Stimulated activated naive CD8-positive, alpha-beta T cell treated with anti-CD3 and anti-CD28 coated beads, Interleukin-15, amount 100 ng/mL, for 72 hours (primary cell): ENCODE data around the gene IL16.
A peak's percentile ranks its signal among the peaks of the same experiment; 100 is the strongest.

Experiments
- ATAC-seq: fragments of 150-1000 bp; cut with Tn5 transposase; 2 replicates; pipeline ENCODE4 v1.10.0; 2021; ENCODE audit warnings: mild to moderate bottlenecking, moderate library complexity
- DNase-seq, 2 donors: peaks; one replicate each; pipeline ENCODE4 v3.0.0; 2021 to 2022
- H3K27ac Mint-ChIP-seq, 2 donors: one replicate each; pipeline ENCODE4 v1.8.0; 2022; ENCODE audit warnings: mild to moderate bottlenecking in 2 of 2, mixed read lengths in 2 of 2, moderate library complexity in 2 of 2
- H3K27me3 Mint-ChIP-seq: one replicate; pipeline ENCODE4 v1.8.0; 2022; ENCODE audit warnings: mixed read lengths
- H3K4me1 Mint-ChIP-seq: one replicate; pipeline ENCODE4 v1.8.0; 2022; ENCODE audit warnings: mild to moderate bottlenecking, mixed read lengths
- H3K4me3 Mint-ChIP-seq, 2 donors: one replicate each; pipeline ENCODE4 v1.8.0; 2022; ENCODE audit warnings: mild to moderate bottlenecking in 2 of 2, mixed read lengths in 2 of 2, moderate library complexity in 1 of 2
- H3K9me3 Mint-ChIP-seq, 2 donors: one replicate each; pipeline ENCODE4 v1.8.0; 2022; ENCODE audit warnings: mixed read lengths in 2 of 2

The IL16 gene

DNA sequence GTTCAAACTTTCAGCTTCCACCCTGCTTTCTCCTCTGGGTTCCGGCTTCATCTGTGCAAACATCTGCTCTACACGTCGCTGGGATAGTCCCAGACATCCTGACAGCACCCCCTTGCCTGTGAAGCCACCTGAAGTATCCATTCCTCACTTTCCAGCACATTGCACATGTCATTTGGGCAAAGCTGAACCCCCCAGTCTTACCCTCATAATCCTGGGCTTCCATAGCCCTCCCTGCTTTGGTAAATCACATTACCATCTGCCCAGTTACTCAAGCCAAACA, 84.7 kb downstream of the IL16 start:
- Mint-ChIP-seq H3K9me3 (peaks cover 17 to 25% of the 10 kb centered on the region in 2 donors), H3K27me3 (no peaks in the 10 kb centered on the region), H3K4me1 (peaks cover 62% of the 10 kb centered on the region), H3K27ac (peak overlapping the region in 1 of 2 donors; percentile 75), H3K4me3 (no peak overlapping the region)
- ATAC-seq (no peak), DNase-seq (no peak)

GRCh38 chr15:81281766-81282605, 85.3 kb downstream of the IL16 start:
- no peak for DNase-seq

DNA sequence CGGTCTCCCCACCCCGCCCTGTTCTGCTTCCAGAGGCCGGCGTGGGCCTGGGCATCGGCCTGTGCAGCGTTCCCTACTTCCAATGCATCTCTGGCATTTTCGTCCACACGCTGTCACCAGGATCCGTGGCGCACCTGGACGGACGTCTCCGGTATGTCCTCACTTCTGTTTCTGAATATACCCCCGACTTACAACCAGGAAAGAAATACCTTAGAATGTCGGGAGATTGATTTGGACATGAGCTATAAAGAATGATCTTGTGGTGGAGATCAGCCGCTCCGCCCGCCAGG, 85.9 kb downstream of the IL16 start:
- Mint-ChIP-seq H3K27ac (no peak overlapping the region), H3K4me3 (no peak overlapping the region), H3K27me3 (no peaks in the 10 kb centered on the region), H3K9me3 (peaks cover 17 to 26% of the 10 kb centered on the region in 2 donors), H3K4me1 (peaks cover 73% of the 10 kb centered on the region)
- ATAC-seq = no peak
- DNase-seq = no peak

More at GRCh38 chr15:81281766-81282605, 85.3 kb downstream of the IL16 start:
- peaks cover 68% of the 10 kb centered on the region for H3K4me1 Mint-ChIP-seq
- peak overlapping the region in 1 of 2 donors; percentile 3 for H3K27ac Mint-ChIP-seq
- H3K9me3 Mint-ChIP-seq = peaks cover 16 to 25% of the 10 kb centered on the region in 2 donors
- ATAC-seq = no peak
- no peak overlapping the region for H3K4me3 Mint-ChIP-seq
- H3K27me3 Mint-ChIP-seq = no peaks in the 10 kb centered on the region

- H3K27ac Mint-ChIP-seq = no peak overlapping the region
- H3K4me3 Mint-ChIP-seq = no peak overlapping the region
- H3K4me1 Mint-ChIP-seq = peaks cover 76% of the 10 kb centered on the region
- ATAC-seq (no peak), DNase-seq (no peak)
- peaks cover 16 to 27% of the 10 kb centered on the region in 2 donors for H3K9me3 Mint-ChIP-seq
- H3K27me3 Mint-ChIP-seq = no peaks in the 10 kb centered on the region
Measured at GRCh38 chr15:81282911-81283310, 86.2 kb downstream of the IL16 start.

DNA sequence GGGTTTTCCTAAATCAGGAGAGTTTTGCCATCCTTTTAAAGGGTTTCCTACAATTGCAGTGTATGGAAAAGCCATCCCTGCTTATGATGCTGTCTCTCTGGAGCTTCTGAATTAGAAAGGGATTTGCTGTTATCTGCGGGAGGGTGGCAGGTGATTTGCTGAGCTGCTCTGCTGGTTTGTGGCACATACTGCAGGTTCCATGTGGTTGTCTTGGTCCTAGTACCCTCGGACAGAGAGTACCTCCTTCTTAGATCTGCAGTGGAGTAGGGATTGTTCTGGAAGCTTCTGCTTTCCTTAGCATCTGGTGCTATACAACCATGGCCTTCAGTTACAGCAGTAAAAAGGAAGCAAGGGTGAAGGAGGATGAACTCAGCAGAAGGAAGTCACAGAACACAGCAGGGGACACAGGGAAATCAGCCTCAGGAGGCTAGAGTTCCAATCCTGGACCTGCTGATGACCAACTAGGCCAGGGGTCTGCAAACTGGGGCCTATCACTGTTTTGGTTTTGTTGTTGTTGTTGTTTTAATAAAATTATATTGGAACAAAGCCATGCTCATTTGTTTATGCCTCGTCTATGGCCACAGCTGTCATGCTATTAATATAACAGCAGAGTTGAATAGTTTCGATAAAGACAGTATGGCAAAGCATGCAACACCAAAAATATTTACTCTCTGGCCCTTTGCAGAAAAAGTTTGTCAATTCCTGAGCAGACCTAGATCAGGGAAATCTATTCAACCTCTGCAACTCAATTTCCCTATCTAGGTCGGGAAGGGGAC, 87.8 kb downstream of the IL16 start:
- Mint-ChIP-seq H3K9me3 (peaks cover 18 to 22% of the 10 kb centered on the region in 2 donors), H3K4me1 (peaks cover 85% of the 10 kb centered on the region), H3K27ac (peak overlapping the region; percentile 38 to 67), H3K27me3 (no peaks in the 10 kb centered on the region), H3K4me3 (peak overlapping the region; percentile 7 to 82)
- ATAC-seq (no peak), DNase-seq (no peak)

- DNase-seq (no peak), ATAC-seq (no peak)
- Mint-ChIP-seq H3K27me3 (no peaks in the 10 kb centered on the region), H3K9me3 (peaks cover 19 to 21% of the 10 kb centered on the region in 2 donors), H3K27ac (peak overlapping the region; percentile 69 to 97), H3K4me3 (peak overlapping the region; percentile 82 to 85), H3K4me1 (peaks cover 85% of the 10 kb centered on the region)
Measured at GRCh38 chr15:81285461-81285860, 88.8 kb downstream of the IL16 start.

DNA sequence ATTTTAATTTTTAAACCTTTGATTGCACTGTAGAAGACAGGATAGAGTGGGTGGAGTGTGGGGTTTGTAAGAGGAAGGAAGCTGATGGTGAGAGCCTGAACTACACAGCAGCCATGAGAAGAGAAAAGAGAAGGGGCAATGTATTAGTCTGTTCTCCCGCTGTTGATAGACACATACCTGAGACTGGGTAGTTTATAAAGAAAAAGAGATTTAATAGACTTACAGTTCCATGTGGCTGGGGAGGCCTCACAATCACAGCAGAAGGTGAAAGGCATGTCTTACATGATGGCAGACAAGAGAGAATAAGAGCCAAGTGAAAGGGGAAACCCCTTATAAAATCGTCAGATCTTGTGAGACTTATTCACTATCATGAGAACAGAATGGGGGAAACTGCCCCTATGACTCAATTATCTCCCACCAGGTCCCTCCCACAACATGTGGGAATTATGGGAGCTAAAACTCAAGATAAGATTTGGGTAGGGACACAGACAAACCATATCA, 90.0 kb downstream of the IL16 start:
- Mint-ChIP-seq H3K27ac (peak overlapping the region; percentile 96 to 97), H3K4me3 (peak overlapping the region; percentile 82 to 85), H3K9me3 (peaks cover 19 to 21% of the 10 kb centered on the region in 2 donors), H3K4me1 (peaks cover 85% of the 10 kb centered on the region), H3K27me3 (no peaks in the 10 kb centered on the region)
- DNase-seq (no peak), ATAC-seq (peak; percentile 87)

DNA sequence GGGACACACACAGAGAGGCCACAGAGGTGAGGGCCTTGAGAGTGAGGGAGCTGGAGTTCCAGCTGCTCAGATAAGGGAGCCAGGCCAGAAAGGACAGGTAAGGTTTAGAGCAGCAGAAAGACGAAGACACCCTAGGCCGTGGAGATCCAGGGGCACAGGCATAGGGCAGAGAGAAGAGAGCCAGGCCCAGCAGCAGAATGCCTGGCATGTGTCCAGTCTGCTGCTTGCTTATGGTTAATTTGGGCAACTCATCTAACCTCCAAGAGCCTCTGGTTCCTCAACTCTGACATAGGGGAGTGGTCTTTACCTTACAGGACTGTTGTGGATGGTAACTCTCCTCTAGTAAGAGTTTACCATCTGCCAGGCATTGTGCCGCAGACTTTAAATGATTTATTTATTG, 91.4 kb downstream of the IL16 start:
- ATAC-seq = no peak
- H3K4me1 Mint-ChIP-seq = peaks cover 88% of the 10 kb centered on the region
- peak overlapping the region in 1 of 2 donors; percentile 73 for H3K27ac Mint-ChIP-seq
- H3K4me3 Mint-ChIP-seq = peak overlapping the region in 1 of 2 donors; percentile 46
- H3K9me3 Mint-ChIP-seq = peaks cover 19 to 21% of the 10 kb centered on the region in 2 donors
- no peak for DNase-seq
- H3K27me3 Mint-ChIP-seq = no peaks in the 10 kb centered on the region

DNA sequence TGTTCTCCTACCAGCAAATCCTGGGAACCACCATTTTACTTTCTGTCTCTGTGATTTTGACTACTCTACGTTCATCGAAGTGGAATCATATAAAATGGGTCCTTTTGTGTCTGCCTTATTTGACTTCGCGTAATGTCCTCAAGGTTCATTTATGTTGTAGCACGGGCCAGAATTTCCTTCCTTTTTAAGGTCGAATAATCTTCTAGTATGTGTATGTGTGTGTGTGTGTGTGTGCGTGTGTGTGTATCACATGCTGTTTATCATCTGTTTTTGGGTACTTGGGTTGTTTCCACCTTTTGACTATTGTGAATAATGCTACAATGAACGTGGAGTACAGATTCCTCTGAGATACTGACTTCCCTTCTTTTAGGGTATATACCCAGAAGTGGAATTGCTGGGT, 91.9 kb downstream of the IL16 start:
- Mint-ChIP-seq H3K27ac (no peak overlapping the region), H3K9me3 (peaks cover 19 to 21% of the 10 kb centered on the region in 2 donors), H3K27me3 (no peaks in the 10 kb centered on the region), H3K4me3 (no peak overlapping the region), H3K4me1 (peaks cover 94% of the 10 kb centered on the region)
- no peak for DNase-seq
- no peak for ATAC-seq

DNA sequence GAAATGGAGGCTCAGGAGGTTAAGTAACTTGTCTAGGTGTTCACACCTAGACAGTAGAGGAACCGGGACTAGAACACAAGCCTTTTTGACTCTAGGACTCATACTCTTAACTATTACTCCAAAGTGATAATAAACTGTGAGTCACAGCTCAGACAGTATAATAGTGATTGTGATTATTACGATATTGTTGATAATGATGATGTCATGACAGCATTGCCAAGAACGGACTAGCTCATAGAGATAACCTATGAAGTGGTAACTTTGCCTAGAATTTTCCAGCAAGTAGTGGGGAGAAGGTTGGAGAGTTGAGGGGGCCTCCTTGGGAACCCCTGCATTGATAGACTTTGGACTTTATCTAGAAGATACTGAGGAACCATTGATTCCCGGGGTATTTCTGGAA, 93.2 kb downstream of the IL16 start:
- peaks cover 98% of the 10 kb centered on the region for H3K4me1 Mint-ChIP-seq
- peaks cover 19 to 21% of the 10 kb centered on the region in 2 donors for H3K9me3 Mint-ChIP-seq
- no peak for DNase-seq
- H3K4me3 Mint-ChIP-seq = peak overlapping the region in 1 of 2 donors; percentile 3
- no peak overlapping the region for H3K27ac Mint-ChIP-seq
- ATAC-seq = no peak
- no peaks in the 10 kb centered on the region for H3K27me3 Mint-ChIP-seq

- H3K27ac Mint-ChIP-seq = peak overlapping the region; percentile 87 to 97
- DNase-seq (no peak), ATAC-seq (no peak)
- H3K4me1 Mint-ChIP-seq = peaks cover 98% of the 10 kb centered on the region
- peaks cover 11 to 17% of the 10 kb centered on the region in 2 donors for H3K9me3 Mint-ChIP-seq
- no peaks in the 10 kb centered on the region for H3K27me3 Mint-ChIP-seq
- peak overlapping the region; percentile 99 to 100 for H3K4me3 Mint-ChIP-seq
Measured at GRCh38 chr15:81291916-81292522, 95.3 kb downstream of the IL16 start.

DNA sequence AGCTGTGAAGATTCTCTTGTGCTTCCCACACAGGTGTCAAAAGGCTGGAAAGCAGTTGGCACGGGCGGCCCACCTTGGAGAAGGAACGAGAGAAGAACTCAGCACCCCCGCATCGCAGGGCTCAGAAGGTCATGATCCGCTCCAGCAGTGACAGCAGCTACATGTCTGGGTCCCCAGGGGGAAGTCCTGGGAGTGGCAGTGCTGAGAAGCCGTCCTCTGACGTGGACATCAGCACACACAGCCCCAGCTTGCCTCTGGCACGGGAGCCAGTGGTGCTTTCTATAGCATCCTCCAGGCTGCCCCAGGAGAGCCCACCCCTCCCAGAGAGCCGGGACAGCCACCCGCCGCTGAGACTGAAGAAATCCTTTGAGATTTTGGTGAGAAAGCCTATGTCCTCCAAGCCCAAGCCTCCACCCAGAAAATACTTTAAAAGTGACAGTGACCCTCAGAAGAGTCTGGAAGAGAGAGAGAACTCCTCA, 95.9 kb downstream of the IL16 start:
- ATAC-seq = peak; percentile 40
- Mint-ChIP-seq H3K4me3 (peak overlapping the region; percentile 99 to 100), H3K9me3 (peaks cover 8 to 13% of the 10 kb centered on the region in 2 donors), H3K4me1 (peaks cover 94% of the 10 kb centered on the region), H3K27ac (peak overlapping the region; percentile 87 to 97), H3K27me3 (no peaks in the 10 kb centered on the region)
- DNase-seq = peak in 1 of 2 donors; percentile 66

GRCh38 chr15:81293728-81294515, 97.2 kb downstream of the IL16 start:
- Mint-ChIP-seq H3K4me3 (peak overlapping the region; percentile 99 to 100), H3K4me1 (peaks cover 81% of the 10 kb centered on the region), H3K9me3 (peaks cover 0 to 4% of the 10 kb centered on the region in 2 donors), H3K27me3 (no peaks in the 10 kb centered on the region), H3K27ac (peak overlapping the region; percentile 90 to 96)
- DNase-seq (peak; percentile 81 to 93), ATAC-seq (peak; percentile 83)

DNA sequence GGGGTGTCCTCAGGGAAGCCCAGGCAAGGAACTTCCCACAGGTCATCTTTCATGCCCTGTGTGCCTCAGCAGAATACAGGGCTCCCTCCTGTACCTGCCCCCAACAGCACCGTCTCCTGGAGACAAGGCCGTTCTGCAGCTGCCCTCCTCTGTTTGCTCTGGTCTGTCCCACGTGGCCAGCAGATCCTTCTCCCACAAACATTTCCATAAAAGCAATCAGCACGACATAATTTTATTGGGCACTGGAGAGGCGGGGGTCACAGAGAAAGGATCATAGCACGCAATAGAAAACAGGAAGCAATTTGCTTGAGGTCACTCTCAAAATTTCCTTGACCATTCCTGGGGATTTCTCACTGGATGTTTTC, 97.8 kb downstream of the IL16 start:
- H3K4me1 Mint-ChIP-seq = peaks cover 75% of the 10 kb centered on the region
- H3K4me3 Mint-ChIP-seq = peak overlapping the region; percentile 99 to 100
- DNase-seq (no peak), ATAC-seq (peak; percentile 33)
- peak overlapping the region; percentile 95 to 96 for H3K27ac Mint-ChIP-seq
- no peaks in the 10 kb centered on the region for H3K27me3 Mint-ChIP-seq
- peaks cover 0 to under 1% of the 10 kb centered on the region in 2 donors for H3K9me3 Mint-ChIP-seq
